ENCODE measurements around the gene CBR1.

The CBR1 gene

DNA sequence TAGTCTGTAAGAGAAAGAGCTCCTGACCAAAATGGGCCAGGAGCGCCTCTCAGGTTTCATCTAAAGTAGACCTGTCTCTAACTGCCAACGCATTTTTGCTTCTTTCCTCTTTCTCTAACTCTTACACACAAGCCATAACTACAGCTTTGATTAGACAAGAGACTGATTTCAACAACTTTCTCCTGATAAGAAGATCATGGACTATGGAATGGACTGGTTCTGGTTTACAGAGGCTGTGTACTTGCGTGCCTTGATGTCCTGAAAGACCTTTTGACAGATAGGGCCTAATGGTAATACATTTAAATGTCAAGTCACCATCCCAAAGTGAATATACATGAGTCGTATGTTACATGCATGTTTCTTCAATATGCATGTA, 5.8 kb upstream of the CBR1 start:
- Histone ChIP-seq H3F3A (ENCODE audit: insufficient read depth) (no peaks in the 10 kb centered on the region), H2AFZ (ENCODE audit: low read depth, low read length, severe bottlenecking) (no peak overlapping the region), H3K4me2 (ENCODE audit: low read depth, low read length, poor library complexity, severe bottlenecking) (no peak overlapping the region), H3K4me3 (ENCODE audit: insufficient read depth, low read length, poor library complexity, severe bottlenecking) (no peak overlapping the region), H3K9ac (ENCODE audit: low read length) (no peak overlapping the region), H3K27ac (ENCODE audit: low read depth, low read length) (no peak overlapping the region), H3K9me3 (ENCODE audit: insufficient read depth, low read length) (peaks cover 4% of the 10 kb centered on the region), H3K36me3 (ENCODE audit: low read length) (peaks cover 3% of the 10 kb centered on the region; the same call in 1 of the 2 replicates), H3K27me3 (ENCODE audit: low read length) (no peaks in the 10 kb centered on the region), H3K79me2 (ENCODE audit: insufficient read depth, low read length) (peaks cover 5% of the 10 kb centered on the region; the same call in 1 of the 2 replicates), H3K9me2 (replicated peaks; ENCODE audit: insufficient read depth, low read length) (no peaks in the 10 kb centered on the region), H4K20me1 (ENCODE audit: low read depth, low read length) (no peaks in the 10 kb centered on the region)
- TF ChIP-seq, protein P1, sequence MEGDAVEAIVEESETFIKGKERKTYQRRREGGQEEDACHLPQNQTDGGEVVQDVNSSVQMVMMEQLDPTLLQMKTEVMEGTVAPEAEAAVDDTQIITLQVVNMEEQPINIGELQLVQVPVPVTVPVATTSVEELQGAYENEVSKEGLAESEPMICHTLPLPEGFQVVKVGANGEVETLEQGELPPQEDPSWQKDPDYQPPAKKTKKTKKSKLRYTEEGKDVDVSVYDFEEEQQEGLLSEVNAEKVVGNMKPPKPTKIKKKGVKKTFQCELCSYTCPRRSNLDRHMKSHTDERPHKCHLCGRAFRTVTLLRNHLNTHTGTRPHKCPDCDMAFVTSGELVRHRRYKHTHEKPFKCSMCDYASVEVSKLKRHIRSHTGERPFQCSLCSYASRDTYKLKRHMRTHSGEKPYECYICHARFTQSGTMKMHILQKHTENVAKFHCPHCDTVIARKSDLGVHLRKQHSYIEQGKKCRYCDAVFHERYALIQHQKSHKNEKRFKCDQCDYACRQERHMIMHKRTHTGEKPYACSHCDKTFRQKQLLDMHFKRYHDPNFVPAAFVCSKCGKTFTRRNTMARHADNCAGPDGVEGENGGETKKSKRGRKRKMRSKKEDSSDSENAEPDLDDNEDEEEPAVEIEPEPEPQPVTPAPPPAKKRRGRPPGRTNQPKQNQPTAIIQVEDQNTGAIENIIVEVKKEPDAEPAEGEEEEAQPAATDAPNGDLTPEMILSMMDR (IDR thresholded peaks at IDR 0.05; ENCODE audit: insufficient read depth, low read length, poor library complexity, severe bottlenecking) = no peak
- TF ChIP-seq EZH2phosphoT487 (conservative IDR thresholded peaks at IDR 0.05; ENCODE audit: low read length) = no peak

DNA sequence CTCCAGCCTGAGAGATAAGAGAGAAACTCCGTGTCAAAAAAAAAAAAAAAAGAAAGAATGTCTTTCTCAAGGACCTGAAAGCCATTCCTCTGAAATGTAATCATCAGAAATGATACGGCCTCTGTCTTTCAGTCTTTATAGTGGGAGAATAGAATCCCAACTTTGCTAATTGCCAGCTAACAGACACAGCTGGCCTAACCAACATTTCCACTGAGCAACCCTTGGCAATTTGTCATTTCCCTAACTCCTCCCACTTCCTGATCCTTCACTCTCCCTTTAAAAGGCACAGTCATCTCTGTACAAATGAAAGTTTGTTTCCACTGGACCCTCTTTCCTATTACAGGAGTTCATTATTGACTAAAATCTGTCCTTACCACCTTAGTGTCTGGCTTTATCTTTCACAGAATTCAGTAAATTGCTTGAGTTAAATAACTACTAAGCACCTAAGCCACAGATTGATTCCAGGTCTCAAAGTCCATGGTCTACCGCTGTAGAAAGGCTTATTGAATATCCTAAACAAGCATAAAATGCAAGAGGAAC, 4.3 kb upstream of the CBR1 start:
- no peaks in the 10 kb centered on the region for H4K20me1 ChIP-seq (ENCODE audit: low read depth, low read length)
- H2AFZ ChIP-seq (ENCODE audit: low read depth, low read length, severe bottlenecking) = no peak overlapping the region
- H3K4me2 ChIP-seq (ENCODE audit: low read depth, low read length, poor library complexity, severe bottlenecking) = no peak overlapping the region
- no peaks in the 10 kb centered on the region for H3K27me3 ChIP-seq (ENCODE audit: low read length)
- peaks cover 11% of the 10 kb centered on the region for H3K9me3 ChIP-seq (ENCODE audit: insufficient read depth, low read length)
- H3K4me3 ChIP-seq (ENCODE audit: insufficient read depth, low read length, poor library complexity, severe bottlenecking) = no peak overlapping the region
- H3K27ac ChIP-seq (ENCODE audit: low read depth, low read length) = no peak overlapping the region
- H3K9ac ChIP-seq (ENCODE audit: low read length) = no peak overlapping the region
- no peaks in the 10 kb centered on the region for H3F3A ChIP-seq (ENCODE audit: insufficient read depth)
- H3K36me3 ChIP-seq (ENCODE audit: low read length) = peaks cover 7% of the 10 kb centered on the region; the same call in 1 of the 2 replicates
- H3K9me2 ChIP-seq (replicated peaks; ENCODE audit: insufficient read depth, low read length) = no peaks in the 10 kb centered on the region
- TF ChIP-seq, protein P1 (IDR thresholded peaks at IDR 0.05; ENCODE audit: insufficient read depth, low read length, poor library complexity, severe bottlenecking) = no peak
- TF ChIP-seq EZH2phosphoT487 (conservative IDR thresholded peaks at IDR 0.05; ENCODE audit: low read length) = no peak
- H3K79me2 ChIP-seq (ENCODE audit: insufficient read depth, low read length) = no peaks in the 10 kb centered on the region

DNA sequence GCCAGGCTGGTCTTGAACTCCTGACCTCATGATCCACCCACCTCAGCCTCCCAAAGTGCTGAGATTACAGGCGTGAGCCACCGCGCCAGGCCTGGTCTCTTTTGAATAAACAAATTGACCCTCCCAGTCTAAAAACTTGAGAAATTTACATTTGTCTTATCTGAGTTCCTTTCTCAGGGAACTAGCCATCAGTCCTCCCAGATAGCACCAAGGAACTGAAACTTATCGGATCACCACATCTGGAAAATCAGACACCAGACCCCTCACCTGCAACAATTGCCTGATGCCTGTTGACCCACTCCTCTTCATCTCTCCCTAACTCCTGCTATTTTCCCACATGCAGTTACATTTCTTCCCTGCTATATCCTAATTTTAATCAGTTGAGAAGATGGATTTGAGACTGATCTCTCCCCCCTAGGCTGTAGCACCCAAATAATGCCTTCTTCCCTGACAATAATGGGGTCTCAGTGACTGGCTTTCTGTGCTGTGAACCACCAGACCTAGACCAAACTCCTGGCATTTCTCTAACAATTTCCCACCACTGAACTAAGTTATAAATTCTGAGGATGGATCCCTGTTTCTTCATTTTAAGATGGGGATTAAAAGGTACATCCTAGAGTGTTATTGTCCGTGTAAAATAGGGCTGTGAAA, 951 bp upstream of the CBR1 start:
- Histone ChIP-seq H3K9me3 (ENCODE audit: insufficient read depth, low read length) (peaks cover 11% of the 10 kb centered on the region), H3K9ac (ENCODE audit: low read length) (no peak overlapping the region)

More for the DNA sequence above, 951 bp upstream of the CBR1 start:
- Histone ChIP-seq H3K4me3 (ENCODE audit: insufficient read depth, low read length, poor library complexity, severe bottlenecking) (peak overlapping the region; percentile 48), H2AFZ (ENCODE audit: low read depth, low read length, severe bottlenecking) (peak overlapping the region; percentile 82), H3K27ac (ENCODE audit: low read depth, low read length) (no peak overlapping the region), H3K79me2 (ENCODE audit: insufficient read depth, low read length) (no peaks in the 10 kb centered on the region), H4K20me1 (ENCODE audit: low read depth, low read length) (no peaks in the 10 kb centered on the region), H3K36me3 (ENCODE audit: low read length) (peaks cover 7% of the 10 kb centered on the region; the same call in 1 of the 2 replicates), H3K27me3 (ENCODE audit: low read length) (no peaks in the 10 kb centered on the region), H3F3A (ENCODE audit: insufficient read depth) (no peaks in the 10 kb centered on the region), H3K4me2 (ENCODE audit: low read depth, low read length, poor library complexity, severe bottlenecking) (peak overlapping the region; percentile 52), H3K9me2 (replicated peaks; ENCODE audit: insufficient read depth, low read length) (no peaks in the 10 kb centered on the region)
- TF ChIP-seq EZH2phosphoT487 (conservative IDR thresholded peaks at IDR 0.05; ENCODE audit: low read length) = no peak
- TF ChIP-seq, protein P1 (IDR thresholded peaks at IDR 0.05; ENCODE audit: insufficient read depth, low read length, poor library complexity, severe bottlenecking) = no peak

All from SU-DHL-6 (cell line).